ENCODE measurements around the gene AMH. TPM values are rescaled to one million over a fixed set of nuclear protein-coding genes. Genes with fewer than 3 reads are reported as not detected.

The AMH gene
- total and polyA plus RNA-seq, 2 of the 13 experiments (the other 11 are each of a cell fraction or from before 2014, with no cell fraction given): 0.03 to 0.18 TPM

DNA sequence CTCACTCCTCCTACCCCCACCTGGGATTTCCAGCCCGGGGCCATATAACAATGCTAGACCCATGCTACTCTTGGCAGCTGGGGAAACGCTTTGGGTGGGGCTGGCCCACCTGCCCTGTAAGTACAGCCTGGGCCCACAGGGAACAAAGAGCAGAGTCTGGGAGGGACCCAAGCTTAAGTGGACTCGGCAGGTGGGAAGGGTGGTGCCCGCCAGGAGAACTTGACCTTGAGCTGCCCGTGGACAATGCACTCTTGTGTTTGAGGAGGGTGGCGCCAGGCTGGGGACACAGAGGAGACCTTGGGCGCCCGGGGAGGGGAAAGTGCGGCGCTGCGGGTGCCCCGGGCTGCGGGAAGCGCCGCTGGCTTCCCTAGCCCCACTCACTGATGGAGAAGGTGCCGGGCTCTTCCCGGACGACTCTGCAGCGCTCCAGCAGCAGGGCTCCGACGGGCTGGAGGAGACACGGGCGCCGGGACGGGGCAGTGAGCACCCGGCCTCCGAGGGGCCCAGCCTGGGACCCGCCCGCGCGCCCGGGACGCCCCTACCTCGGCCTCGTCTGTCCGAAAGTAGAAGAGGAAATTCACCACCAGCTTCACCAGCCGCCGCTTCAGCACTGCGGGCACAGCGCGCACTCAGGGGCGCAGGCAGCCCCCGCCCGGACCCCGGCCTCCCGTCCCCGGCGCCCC lies 13.6 kb upstream of the AMH start (continued):
- TF ChIP-seq CBX5 (CRISPR knock-in tag; IDR thresholded peaks at IDR 0.05; ENCODE audit: borderline replicate concordance): peak; percentile 27; the same call in 1 of the 2 replicates
- TF ChIP-seq HNRNPK (IDR thresholded peaks at IDR 0.05; ENCODE audit: low read depth, low read length, poor library complexity, severe bottlenecking): no peak
- TF ChIP-seq SMARCE1 (IDR thresholded peaks at IDR 0.05; ENCODE audit: borderline replicate concordance): no peak
- no peak for TF ChIP-seq ZNF550 (CRISPR knock-in tag; IDR thresholded peaks at IDR 0.05; ENCODE audit: borderline replicate concordance)
- TF ChIP-seq KAT7 (CRISPR knock-in tag; IDR thresholded peaks at IDR 0.05; ENCODE audit: borderline replicate concordance): peak; percentile 57; the same call in 1 of the 2 replicates
- TF ChIP-seq ZNF414 (CRISPR knock-in tag; IDR thresholded peaks at IDR 0.05): no peak
- TF ChIP-seq FOXA3 (CRISPR knock-in tag; IDR thresholded peaks at IDR 0.05): peak; percentile 45
- TF ChIP-seq ZMYM3 (CRISPR knock-in tag; IDR thresholded peaks at IDR 0.05): peak; percentile 34; the same call in 1 of the 2 replicates
- peak; percentile 48; the same call in 1 of the 2 replicates for TF ChIP-seq HDAC2 (CRISPR knock-in tag; IDR thresholded peaks at IDR 0.05)
- peak; percentile 66; the same call in 1 of the 2 replicates for TF ChIP-seq HNRNPL (IDR thresholded peaks at IDR 0.05; ENCODE audit: low read depth, low read length)
- TF ChIP-seq EED (CRISPR knock-in tag; IDR thresholded peaks at IDR 0.05): no peak
- TF ChIP-seq ISL2 (CRISPR knock-in tag; IDR thresholded peaks at IDR 0.05): 0 out of 2 replicates have a peak, but pooled peaks have one; percentile 48
- TF ChIP-seq SOX6 (IDR thresholded peaks at IDR 0.05): no peak
- TF ChIP-seq SOX6 (CRISPR knock-in tag; IDR thresholded peaks at IDR 0.05): peak; percentile 90
- TF ChIP-seq MLXIP (CRISPR knock-in tag; IDR thresholded peaks at IDR 0.05; ENCODE audit: borderline replicate concordance): no peak
- no peak for TF ChIP-seq NONO (IDR thresholded peaks at IDR 0.05)
- TF ChIP-seq NONO (CRISPR knock-in tag; conservative IDR thresholded peaks at IDR 0.05): peak; percentile 73
- TF ChIP-seq RBM39 (IDR thresholded peaks at IDR 0.05; ENCODE audit: low read depth, low read length, poor library complexity, severe bottlenecking): no peak
- TF ChIP-seq RFX5 (IDR thresholded peaks at IDR 0.05; ENCODE audit: low read depth, low read length): no peak
- peak; percentile 23; the same call in 1 of the 2 replicates for TF ChIP-seq ELF3 (CRISPR knock-in tag; IDR thresholded peaks at IDR 0.05)
- TF ChIP-seq MAX (IDR thresholded peaks at IDR 0.05): peak; percentile 30; the same call in 1 of the 2 replicates
- no peak for TF ChIP-seq ZNF44 (CRISPR knock-in tag; IDR thresholded peaks at IDR 0.05)
- peak; percentile 74 for TF ChIP-seq HIC2 (CRISPR knock-in tag; IDR thresholded peaks at IDR 0.05; ENCODE audit: low read depth)
- no peak for TF ChIP-seq LCORL (IDR thresholded peaks at IDR 0.05)
- TF ChIP-seq LCORL (CRISPR knock-in tag; IDR thresholded peaks at IDR 0.05): peak; percentile 61

Measured in HepG2 (cell line).